ENCODE results near the gene COL9A2. TPM values are rescaled to one million over a fixed set of nuclear protein-coding genes. Genes with fewer than 3 reads are reported as not detected.
"Not testable (repeated sequence)": the region's sequence is repeated elsewhere in the genome, so short reads cannot be mapped to it uniquely, and the experiment has no call there.

Gene COL9A2
- polyA plus RNA-seq, 1 donor, result 11.0 TPM

- Histone ChIP-seq H3K36me3 (ENCODE audit: control insufficient read depth, insufficient read depth, low read length) (no peaks in the 10 kb centered on the region), H3K27ac (ENCODE audit: low read length) (no peak overlapping the region), H3K4me1 (ENCODE audit: control insufficient read depth, insufficient read depth, low read length) (no peaks in the 10 kb centered on the region), H3K9me3 (ENCODE audit: control insufficient read depth, low read depth, low read length) (no peaks in the 10 kb centered on the region), H3K27me3 (ENCODE audit: control insufficient read depth, insufficient read depth, low read length) (no peaks in the 10 kb centered on the region), H3K4me3 (ENCODE audit: low read length) (no peak overlapping the region)
- WGBS (ENCODE audit: insufficient coverage, low lambda C conversion rate), result 100% methylated on average over 1 of the region's 2 CpGs
- DNase-seq, result no peak
Observed at GRCh38 chr1:40350391-40350790, 33.3 kb upstream of the COL9A2 start.

GRCh38 chr1:40344597-40344996 lies 27.5 kb upstream of the COL9A2 start:
- H3K4me3 ChIP-seq (ENCODE audit: low read length), result no peak overlapping the region
- H3K27ac ChIP-seq (ENCODE audit: low read length), result no peak overlapping the region
- H3K4me1 ChIP-seq (ENCODE audit: control insufficient read depth, insufficient read depth, low read length), result no peaks in the 10 kb centered on the region
- no CpG with 5 or more reads among the region's 6 CpGs for WGBS (ENCODE audit: insufficient coverage, low lambda C conversion rate)
- H3K27me3 ChIP-seq (ENCODE audit: control insufficient read depth, insufficient read depth, low read length), result no peaks in the 10 kb centered on the region
- H3K9me3 ChIP-seq (ENCODE audit: control insufficient read depth, low read depth, low read length), result no peaks in the 10 kb centered on the region
- no peaks in the 10 kb centered on the region for H3K36me3 ChIP-seq (ENCODE audit: control insufficient read depth, insufficient read depth, low read length)
- DNase-seq, result peak; percentile 21 to 49

GRCh38 chr1:40342381-40342717 lies 25.3 kb upstream of the COL9A2 start:
- not testable (repeated sequence) for H3K36me3 ChIP-seq (ENCODE audit: control insufficient read depth, insufficient read depth, low read length); DNase-seq; H3K27ac ChIP-seq (ENCODE audit: low read length); H3K9me3 ChIP-seq (ENCODE audit: control insufficient read depth, low read depth, low read length); H3K4me1 ChIP-seq (ENCODE audit: control insufficient read depth, insufficient read depth, low read length); H3K4me3 ChIP-seq (ENCODE audit: low read length); H3K27me3 ChIP-seq (ENCODE audit: control insufficient read depth, insufficient read depth, low read length)
- no CpG with 5 or more reads among the region's 3 CpGs for WGBS (ENCODE audit: insufficient coverage, low lambda C conversion rate)

GRCh38 chr1:40341491-40342380 lies 24.6 kb upstream of the COL9A2 start:
- 52% methylated on average over 3 of the region's 6 CpGs for WGBS (ENCODE audit: insufficient coverage, low lambda C conversion rate)
- H3K36me3 ChIP-seq (ENCODE audit: control insufficient read depth, insufficient read depth, low read length), result no peaks in the 10 kb centered on the region
- no peaks in the 10 kb centered on the region for H3K9me3 ChIP-seq (ENCODE audit: control insufficient read depth, low read depth, low read length)
- DNase-seq, result no peak
- H3K27me3 ChIP-seq (ENCODE audit: control insufficient read depth, insufficient read depth, low read length), result no peaks in the 10 kb centered on the region
- H3K4me1 ChIP-seq (ENCODE audit: control insufficient read depth, insufficient read depth, low read length), result peaks cover 5% of the 10 kb centered on the region
- H3K4me3 ChIP-seq (ENCODE audit: low read length), result no peak overlapping the region
- no peak overlapping the region for H3K27ac ChIP-seq (ENCODE audit: low read length)

GRCh38 chr1:40339420-40340323 lies 22.6 kb upstream of the COL9A2 start:
- Histone ChIP-seq H3K27me3 (ENCODE audit: control insufficient read depth, insufficient read depth, low read length) (no peaks in the 10 kb centered on the region), H3K36me3 (ENCODE audit: control insufficient read depth, insufficient read depth, low read length) (no peaks in the 10 kb centered on the region), H3K4me1 (ENCODE audit: control insufficient read depth, insufficient read depth, low read length) (peaks cover 5% of the 10 kb centered on the region), H3K4me3 (ENCODE audit: low read length) (no peak overlapping the region), H3K9me3 (ENCODE audit: control insufficient read depth, low read depth, low read length) (no peaks in the 10 kb centered on the region), H3K27ac (ENCODE audit: low read length) (no peak overlapping the region)
- 80% methylated on average over 1 of the region's 6 CpGs for WGBS (ENCODE audit: insufficient coverage, low lambda C conversion rate)
- DNase-seq, result no peak

- Histone ChIP-seq H3K4me1 (ENCODE audit: control insufficient read depth, insufficient read depth, low read length) (peaks cover 5% of the 10 kb centered on the region), H3K36me3 (ENCODE audit: control insufficient read depth, insufficient read depth, low read length) (no peaks in the 10 kb centered on the region), H3K27ac (ENCODE audit: low read length) (no peak overlapping the region), H3K9me3 (ENCODE audit: control insufficient read depth, low read depth, low read length) (no peaks in the 10 kb centered on the region), H3K27me3 (ENCODE audit: control insufficient read depth, insufficient read depth, low read length) (no peaks in the 10 kb centered on the region), H3K4me3 (ENCODE audit: low read length) (no peak overlapping the region)
- WGBS (ENCODE audit: insufficient coverage, low lambda C conversion rate), result no CpG with 5 or more reads among the region's 21 CpGs
- peak; percentile 74 to 76 for DNase-seq
Observed at GRCh38 chr1:40338745-40339419, 21.8 kb upstream of the COL9A2 start.

- DNase-seq, result peak; percentile 68 to 83
- Histone ChIP-seq H3K27me3 (ENCODE audit: control insufficient read depth, insufficient read depth, low read length) (no peaks in the 10 kb centered on the region), H3K36me3 (ENCODE audit: control insufficient read depth, insufficient read depth, low read length) (no peaks in the 10 kb centered on the region), H3K4me3 (ENCODE audit: low read length) (no peak overlapping the region), H3K4me1 (ENCODE audit: control insufficient read depth, insufficient read depth, low read length) (peaks cover 5% of the 10 kb centered on the region), H3K27ac (ENCODE audit: low read length) (peak overlapping the region; percentile 20), H3K9me3 (ENCODE audit: control insufficient read depth, low read depth, low read length) (peaks cover 3% of the 10 kb centered on the region)
- 3% methylated on average over 4 of the region's 8 CpGs for WGBS (ENCODE audit: insufficient coverage, low lambda C conversion rate)
Observed at GRCh38 chr1:40337443-40337842, 20.4 kb upstream of the COL9A2 start.

GRCh38 chr1:40332695-40333094 lies 15.6 kb upstream of the COL9A2 start:
- Histone ChIP-seq H3K27ac (ENCODE audit: low read length) (no peak overlapping the region), H3K9me3 (ENCODE audit: control insufficient read depth, low read depth, low read length) (peaks cover 7% of the 10 kb centered on the region), H3K36me3 (ENCODE audit: control insufficient read depth, insufficient read depth, low read length) (no peaks in the 10 kb centered on the region), H3K27me3 (ENCODE audit: control insufficient read depth, insufficient read depth, low read length) (no peaks in the 10 kb centered on the region), H3K4me1 (ENCODE audit: control insufficient read depth, insufficient read depth, low read length) (peaks cover 5% of the 10 kb centered on the region), H3K4me3 (ENCODE audit: low read length) (no peak overlapping the region)
- 100% methylated on average over 1 of the region's 1 CpG for WGBS (ENCODE audit: insufficient coverage, low lambda C conversion rate)
- DNase-seq, result no peak

- H3K36me3 ChIP-seq (ENCODE audit: control insufficient read depth, insufficient read depth, low read length); H3K4me1 ChIP-seq (ENCODE audit: control insufficient read depth, insufficient read depth, low read length); DNase-seq; H3K4me3 ChIP-seq (ENCODE audit: low read length); H3K27me3 ChIP-seq (ENCODE audit: control insufficient read depth, insufficient read depth, low read length); H3K9me3 ChIP-seq (ENCODE audit: control insufficient read depth, low read depth, low read length); H3K27ac ChIP-seq (ENCODE audit: low read length): not testable (repeated sequence)
- no CpG with 5 or more reads among the region's 1 CpG for WGBS (ENCODE audit: insufficient coverage, low lambda C conversion rate)
Observed at GRCh38 chr1:40331403-40331802, 14.3 kb upstream of the COL9A2 start.

- H3K27ac ChIP-seq (ENCODE audit: low read length), result no peak overlapping the region
- DNase-seq, result no peak
- WGBS (ENCODE audit: insufficient coverage, low lambda C conversion rate), result no CpG with 5 or more reads among the region's 4 CpGs
- H3K9me3 ChIP-seq (ENCODE audit: control insufficient read depth, low read depth, low read length), result peaks cover 9% of the 10 kb centered on the region
- H3K36me3 ChIP-seq (ENCODE audit: control insufficient read depth, insufficient read depth, low read length), result no peaks in the 10 kb centered on the region
- peaks cover 22% of the 10 kb centered on the region for H3K4me1 ChIP-seq (ENCODE audit: control insufficient read depth, insufficient read depth, low read length)
- no peak overlapping the region for H3K4me3 ChIP-seq (ENCODE audit: low read length)
- H3K27me3 ChIP-seq (ENCODE audit: control insufficient read depth, insufficient read depth, low read length), result peaks cover 53% of the 10 kb centered on the region
Observed at GRCh38 chr1:40318970-40319621, 2.0 kb upstream of the COL9A2 start.

Data from large intestine (tissue), 3 donors.